ENCODE results near the gene LARGE1.

The LARGE1 gene

GRCh38 chr22:33518405-33518804 lies 401.9 kb downstream of the LARGE1 start:
- ATAC-seq: no peak

- no peak for ATAC-seq
Measured at GRCh38 chr22:33515795-33516194, 404.5 kb downstream of the LARGE1 start.

GRCh38 chr22:33513388-33514338 lies 406.6 kb downstream of the LARGE1 start:
- no peak for ATAC-seq

- no peak for ATAC-seq
Measured at GRCh38 chr22:33512908-33513307, 407.4 kb downstream of the LARGE1 start.

- ATAC-seq: no peak
Measured at GRCh38 chr22:33510429-33510904, 409.8 kb downstream of the LARGE1 start.

- ATAC-seq: no peak
Measured at GRCh38 chr22:33504941-33505625, 415.2 kb downstream of the LARGE1 start.

GRCh38 chr22:33496112-33496511 lies 424.2 kb downstream of the LARGE1 start:
- no peak for ATAC-seq

- ATAC-seq: no peak
Measured at GRCh38 chr22:33493476-33494205, 426.6 kb downstream of the LARGE1 start.

GRCh38 chr22:33492210-33492651 lies 428.0 kb downstream of the LARGE1 start:
- ATAC-seq: no peak

- ATAC-seq: no peak
Measured at GRCh38 chr22:33487041-33487716, 433.1 kb downstream of the LARGE1 start.

GRCh38 chr22:33481550-33481949 lies 438.7 kb downstream of the LARGE1 start:
- ATAC-seq: no peak

GRCh38 chr22:33477120-33478111 lies 442.9 kb downstream of the LARGE1 start:
- ATAC-seq: no peak

- ATAC-seq: no peak
Measured at GRCh38 chr22:33476716-33477115, 443.6 kb downstream of the LARGE1 start.

GRCh38 chr22:33476206-33476605 lies 444.1 kb downstream of the LARGE1 start:
- ATAC-seq: no peak

GRCh38 chr22:33474587-33474986 lies 445.7 kb downstream of the LARGE1 start:
- no peak for ATAC-seq

GRCh38 chr22:33472462-33473344 lies 447.6 kb downstream of the LARGE1 start:
- ATAC-seq: peak in 1 of 2 donors; percentile 41

GRCh38 chr22:33470456-33470855 lies 449.8 kb downstream of the LARGE1 start:
- no peak for ATAC-seq

GRCh38 chr22:33467620-33468095 lies 452.6 kb downstream of the LARGE1 start:
- ATAC-seq: no peak

- no peak for ATAC-seq
Measured at GRCh38 chr22:33467080-33467479, 453.2 kb downstream of the LARGE1 start.

GRCh38 chr22:33465554-33465953 lies 454.7 kb downstream of the LARGE1 start:
- ATAC-seq: no peak

All from activated CD4-positive, CD25-positive, alpha-beta regulatory T cell treated with anti-CD3 and anti-CD28 coated beads, Interleukin-2, amount 50 U/mL, for 24 hours (primary cell).